ENCODE results near the gene VPS13D.

VPS13D gene

GRCh38 chr1:12548279-12548972, 318.6 kb downstream of the VPS13D start:
- DNase-seq, result no peak

- no peak for DNase-seq
These were observed 319.2 kb downstream of the VPS13D start for GRCh38 chr1:12548973-12549459.

GRCh38 chr1:12549460-12550349, 319.9 kb downstream of the VPS13D start:
- no peak for DNase-seq

GRCh38 chr1:12551584-12551983, 321.8 kb downstream of the VPS13D start:
- DNase-seq, result no peak

- DNase-seq, result no peak
These were observed 322.5 kb downstream of the VPS13D start for GRCh38 chr1:12552111-12552888.

- no peak for DNase-seq
These were observed 323.4 kb downstream of the VPS13D start for GRCh38 chr1:12552951-12553921.

- no peak for DNase-seq
These were observed 324.1 kb downstream of the VPS13D start for GRCh38 chr1:12553963-12554362.

GRCh38 chr1:12554521-12555305, 324.9 kb downstream of the VPS13D start:
- DNase-seq, result no peak

GRCh38 chr1:12555411-12556367, 325.9 kb downstream of the VPS13D start:
- no peak for DNase-seq

- DNase-seq, result no peak
These were observed 326.6 kb downstream of the VPS13D start for GRCh38 chr1:12556368-12556930.

GRCh38 chr1:12556957-12557935, 327.4 kb downstream of the VPS13D start:
- no peak for DNase-seq

- no peak for DNase-seq
These were observed 331.3 kb downstream of the VPS13D start for GRCh38 chr1:12561121-12561520.

Measured in SIG-M5 (cell line).